Measurements from ENCODE around the gene TECR. TPM values are rescaled to one million over a fixed set of nuclear protein-coding genes. Genes with fewer than 3 reads are reported as not detected.

TECR gene
- total and polyA plus RNA-seq, 9 of the 15 experiments (the other 6 are each of a cell fraction or from before 2014, with no cell fraction given): 29.3 to 211 (median 81.4) TPM

GRCh38 chr19:14556662-14557188 lies 27.3 kb downstream of the TECR start (continued):
- TF ChIP-seq NR2C2 (CRISPR knock-in tag; IDR thresholded peaks at IDR 0.05) (0 out of 2 replicates have a peak, but pooled peaks have one; percentile 53), NR2C2 (tag; IDR thresholded peaks at IDR 0.05) (no peak), E2F8 (IDR thresholded peaks at IDR 0.05; ENCODE audit: low read depth, partially characterized antibody) (no peak), EP400 (IDR thresholded peaks at IDR 0.05) (no peak), SP2 (IDR thresholded peaks at IDR 0.05; ENCODE audit: extremely low read depth, low read depth, low read length, poor library complexity, severe bottlenecking) (no peak), MBD1 (CRISPR knock-in tag; IDR thresholded peaks at IDR 0.05) (no peak), ETV5 (CRISPR knock-in tag; IDR thresholded peaks at IDR 0.05; ENCODE audit: low read depth) (no peak), SP1 (CRISPR knock-in tag; IDR thresholded peaks at IDR 0.05) (no peak), ZNF584 (CRISPR knock-in tag; IDR thresholded peaks at IDR 0.05; ENCODE audit: low read depth) (no peak), BCL6 (CRISPR knock-in tag; IDR thresholded peaks at IDR 0.05) (no peak), RNF219 (CRISPR knock-in tag; IDR thresholded peaks at IDR 0.05) (no peak), FOXJ3 (CRISPR knock-in tag; IDR thresholded peaks at IDR 0.05) (no peak), MCM5 (IDR thresholded peaks at IDR 0.05; ENCODE audit: low read depth) (no peak), RFX5 (IDR thresholded peaks at IDR 0.05; ENCODE audit: low read depth, low read length) (no peak), NFIC (IDR thresholded peaks at IDR 0.05) (no peak; the same call in 1 of the 2 replicates), NKRF (IDR thresholded peaks at IDR 0.05; ENCODE audit: borderline replicate concordance) (no peak), HDAC1 (IDR thresholded peaks at IDR 0.05) (no peak), ZNF253 (CRISPR knock-in tag; conservative IDR thresholded peaks at IDR 0.05) (no peak), NCOR1 (IDR thresholded peaks at IDR 0.05) (no peak), SLC30A9 (CRISPR knock-in tag; IDR thresholded peaks at IDR 0.05) (no peak), NFE2 (IDR thresholded peaks at IDR 0.05; ENCODE audit: low read depth) (peak; percentile 44; the same call in 1 of the 2 replicates), HNRNPLL (IDR thresholded peaks at IDR 0.05; ENCODE audit: low read depth, low read length, poor library complexity, severe bottlenecking) (no peak)
